ENCODE data around the gene THAP7.

DNA sequence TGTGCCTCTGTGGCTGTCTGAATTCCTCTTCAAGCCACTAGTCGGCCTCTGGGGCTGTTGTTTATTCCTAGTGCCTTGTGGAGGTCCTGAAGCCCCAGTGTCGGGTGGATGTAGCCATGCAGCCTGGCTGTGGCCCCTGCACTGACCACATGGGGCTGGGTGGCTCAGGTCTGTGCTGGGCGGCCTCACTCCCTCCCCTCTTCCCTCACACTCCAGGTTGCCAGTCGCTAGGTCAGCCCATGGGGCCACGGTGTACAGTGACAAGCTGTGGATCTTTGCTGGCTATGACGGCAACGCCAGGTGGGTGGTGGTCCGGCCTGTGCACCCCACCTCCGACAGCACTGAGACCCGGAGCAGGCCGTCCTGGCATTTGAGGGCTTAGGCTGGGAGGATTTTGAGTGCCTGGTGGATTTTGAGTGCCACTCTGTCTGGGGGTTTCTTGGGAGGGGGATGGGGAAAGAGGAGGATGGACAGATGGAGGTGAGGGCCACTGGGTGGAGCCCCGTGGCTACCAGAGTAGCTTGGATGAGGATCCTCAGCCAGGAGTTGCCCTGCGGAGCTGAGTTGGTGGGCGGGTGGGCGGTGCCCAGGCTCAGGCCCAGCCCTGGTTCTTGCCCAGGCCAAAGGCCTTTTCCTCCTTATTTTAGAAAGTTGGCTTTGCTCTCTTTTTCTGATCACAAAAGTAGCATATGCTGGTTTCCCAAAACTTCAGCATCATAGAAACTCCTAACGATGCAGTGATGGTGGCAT lies 13.2 kb downstream of the THAP7 start:
- TF ChIP-seq POLR2A (IDR thresholded peaks at IDR 0.05), result no peak
- TF ChIP-seq, protein P1, sequence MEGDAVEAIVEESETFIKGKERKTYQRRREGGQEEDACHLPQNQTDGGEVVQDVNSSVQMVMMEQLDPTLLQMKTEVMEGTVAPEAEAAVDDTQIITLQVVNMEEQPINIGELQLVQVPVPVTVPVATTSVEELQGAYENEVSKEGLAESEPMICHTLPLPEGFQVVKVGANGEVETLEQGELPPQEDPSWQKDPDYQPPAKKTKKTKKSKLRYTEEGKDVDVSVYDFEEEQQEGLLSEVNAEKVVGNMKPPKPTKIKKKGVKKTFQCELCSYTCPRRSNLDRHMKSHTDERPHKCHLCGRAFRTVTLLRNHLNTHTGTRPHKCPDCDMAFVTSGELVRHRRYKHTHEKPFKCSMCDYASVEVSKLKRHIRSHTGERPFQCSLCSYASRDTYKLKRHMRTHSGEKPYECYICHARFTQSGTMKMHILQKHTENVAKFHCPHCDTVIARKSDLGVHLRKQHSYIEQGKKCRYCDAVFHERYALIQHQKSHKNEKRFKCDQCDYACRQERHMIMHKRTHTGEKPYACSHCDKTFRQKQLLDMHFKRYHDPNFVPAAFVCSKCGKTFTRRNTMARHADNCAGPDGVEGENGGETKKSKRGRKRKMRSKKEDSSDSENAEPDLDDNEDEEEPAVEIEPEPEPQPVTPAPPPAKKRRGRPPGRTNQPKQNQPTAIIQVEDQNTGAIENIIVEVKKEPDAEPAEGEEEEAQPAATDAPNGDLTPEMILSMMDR (IDR thresholded peaks at IDR 0.05), result no peak

Measured in uterus (tissue), 2 donors.